Measurements from ENCODE around the gene RASSF8. TPM values are rescaled to one million over a fixed set of nuclear protein-coding genes. Genes with fewer than 3 reads are reported as not detected.

Gene RASSF8
- total RNA-seq, 6 donors from 2014 or later = 23.0 to 78.5 (median 60.7) TPM

GRCh38 chr12:26027401-26027800, 68.9 kb downstream of the RASSF8 start:
- ATAC-seq (ENCODE audit: low FRiP score in 2 of 2) = no peak
- H3K4me3 ChIP-seq = no peak overlapping the region
- H3K36me3 ChIP-seq = no peaks in the 10 kb centered on the region
- no peak for DNase-seq
- H3K27ac ChIP-seq = no peak overlapping the region
- H3K9me3 ChIP-seq = no peaks in the 10 kb centered on the region
- H3K27me3 ChIP-seq = no peaks in the 10 kb centered on the region
- peaks cover 3 to 18% (median 9%) of the 10 kb centered on the region in 4 donors for H3K4me1 ChIP-seq
- TF ChIP-seq POLR2A (IDR thresholded peaks at IDR 0.05) (no peak), CTCF (IDR thresholded peaks at IDR 0.05) (no peak)

- H3K27ac ChIP-seq = no peak overlapping the region
- DNase-seq (no peak), ATAC-seq (ENCODE audit: low FRiP score in 2 of 2) (peak in 1 of 2 donors; percentile 83)
- H3K9me3 ChIP-seq = no peaks in the 10 kb centered on the region
- TF ChIP-seq CTCF (IDR thresholded peaks at IDR 0.05) (peak; percentile 40 to 78 (median 66)), POLR2AphosphoS5 (IDR thresholded peaks at IDR 0.05) (no peak), POLR2A (IDR thresholded peaks at IDR 0.05) (no peak)
- 48% methylated on average over 4 of the region's 4 CpGs for WGBS, 2 donors
- H3K36me3 ChIP-seq = no peaks in the 10 kb centered on the region
- H3K4me3 ChIP-seq = no peak overlapping the region
- no peaks in the 10 kb centered on the region for H3K27me3 ChIP-seq
- H3K4me1 ChIP-seq = peaks cover 6 to 24% (median 12%) of the 10 kb centered on the region in 4 donors
These were observed 70.7 kb downstream of the RASSF8 start for GRCh38 chr12:26028953-26029735.

- 51 to 68% methylated on average over 3 of the region's 3 CpGs for WGBS, 2 donors
- Histone ChIP-seq H3K4me3 (no peak overlapping the region), H3K4me1 (peaks cover 6 to 24% (median 12%) of the 10 kb centered on the region in 4 donors), H3K27me3 (no peaks in the 10 kb centered on the region), H3K27ac (no peak overlapping the region), H3K36me3 (no peaks in the 10 kb centered on the region), H3K9me3 (no peaks in the 10 kb centered on the region)
- TF ChIP-seq CTCF (IDR thresholded peaks at IDR 0.05) = no peak
- TF ChIP-seq POLR2AphosphoS5 (IDR thresholded peaks at IDR 0.05) = no peak
- TF ChIP-seq POLR2A (IDR thresholded peaks at IDR 0.05) = no peak
- no peak for TF ChIP-seq EP300 (IDR thresholded peaks at IDR 0.05)
- DNase-seq (no peak), ATAC-seq (ENCODE audit: low FRiP score in 2 of 2) (peak in 1 of 2 donors; percentile 13)
These were observed 71.2 kb downstream of the RASSF8 start for GRCh38 chr12:26029736-26030022.

GRCh38 chr12:26030371-26030770, 71.9 kb downstream of the RASSF8 start:
- TF ChIP-seq POLR2AphosphoS5 (IDR thresholded peaks at IDR 0.05) (no peak), POLR2A (IDR thresholded peaks at IDR 0.05) (no peak), CTCF (IDR thresholded peaks at IDR 0.05) (no peak), EP300 (IDR thresholded peaks at IDR 0.05) (no peak)
- Histone ChIP-seq H3K4me1 (peaks cover 6 to 24% (median 12%) of the 10 kb centered on the region in 4 donors), H3K27ac (no peak overlapping the region), H3K36me3 (no peaks in the 10 kb centered on the region), H3K9me3 (no peaks in the 10 kb centered on the region), H3K27me3 (no peaks in the 10 kb centered on the region), H3K4me3 (no peak overlapping the region)
- WGBS, 2 donors = 76 to 86% methylated on average over 3 of the region's 3 CpGs
- DNase-seq (no peak), ATAC-seq (ENCODE audit: low FRiP score in 2 of 2) (no peak)

- H3K4me1 ChIP-seq = peaks cover 6 to 24% (median 12%) of the 10 kb centered on the region in 4 donors
- 90 to 94% methylated on average over 2 of the region's 2 CpGs for WGBS, 2 donors
These were observed 72.8 kb downstream of the RASSF8 start for GRCh38 chr12:26031318-26031717.

More at GRCh38 chr12:26031318-26031717, 72.8 kb downstream of the RASSF8 start:
- ATAC-seq (ENCODE audit: low FRiP score in 2 of 2) (no peak), DNase-seq (no peak)
- H3K27me3 ChIP-seq = no peaks in the 10 kb centered on the region
- no peaks in the 10 kb centered on the region for H3K9me3 ChIP-seq
- H3K36me3 ChIP-seq = no peaks in the 10 kb centered on the region
- TF ChIP-seq POLR2A (IDR thresholded peaks at IDR 0.05) (no peak), CTCF (IDR thresholded peaks at IDR 0.05) (no peak), EP300 (IDR thresholded peaks at IDR 0.05) (no peak), POLR2AphosphoS5 (IDR thresholded peaks at IDR 0.05) (no peak)
- no peak overlapping the region for H3K4me3 ChIP-seq
- H3K27ac ChIP-seq = no peak overlapping the region
